ENCODE results near the gene SCP2. TPM values are rescaled to one million over a fixed set of nuclear protein-coding genes. Genes with fewer than 3 reads are reported as not detected.

SCP2 gene
- total RNA-seq, 1 experiment from 2014 or later, result 97.5 TPM

DNA sequence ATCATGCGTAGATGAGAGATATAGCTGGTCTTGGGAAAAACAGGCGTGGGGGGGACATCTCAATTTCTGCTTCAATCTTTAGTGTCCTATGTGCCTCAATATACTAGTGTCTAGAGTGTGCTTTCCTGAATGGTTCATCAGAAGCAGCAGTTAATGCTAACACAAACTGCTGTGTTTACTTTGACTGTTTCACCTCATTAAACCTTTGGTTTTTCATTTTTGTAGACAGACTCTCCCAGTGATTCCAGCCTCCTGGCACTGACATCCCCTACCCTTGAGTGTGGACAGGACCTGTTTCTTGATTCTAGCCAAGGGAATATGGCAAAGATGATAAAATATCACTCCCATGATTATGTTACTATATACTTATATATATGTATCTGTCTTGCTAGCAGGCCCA lies 46.9 kb upstream of the SCP2 start:
- Histone ChIP-seq H3K27me3 (ENCODE audit: low read length) (no peaks in the 10 kb centered on the region), H3F3A (ENCODE audit: low read length, unreplicated experiment) (no peaks in the 10 kb centered on the region), H3K36me3 (ENCODE audit: low read depth, low read length) (no peaks in the 10 kb centered on the region), H3K4me2 (ENCODE audit: low read length) (no peak overlapping the region), H2AFZ (ENCODE audit: low read length) (no peak overlapping the region), H3K9me3 (ENCODE audit: low read length) (no peaks in the 10 kb centered on the region), H3K9ac (ENCODE audit: low read length) (no peak overlapping the region), H3K4me3 (ENCODE audit: low read length) (no peak overlapping the region), H3K9me2 (replicated peaks; ENCODE audit: low read length) (no peaks in the 10 kb centered on the region), H3K79me2 (ENCODE audit: low read length) (no peaks in the 10 kb centered on the region), H3K27ac (ENCODE audit: low read length) (no peak overlapping the region), H4K20me1 (ENCODE audit: low read length) (no peaks in the 10 kb centered on the region), H3K4me1 (ENCODE audit: insufficient read depth, low read length) (no peaks in the 10 kb centered on the region)
- ATAC-seq, result peak; percentile 88
- BruUV-seq (replicated peaks), result no TSS peak
- DNase-seq, result peak; percentile 10
- TF ChIP-seq CTCF (conservative IDR thresholded peaks at IDR 0.05; ENCODE audit: low read depth, low read length) (no peak), EZH2phosphoT487 (IDR thresholded peaks at IDR 0.05; ENCODE audit: borderline replicate concordance, low read length) (no peak), EZH2 (IDR thresholded peaks at IDR 0.05; ENCODE audit: low read length, unreplicated experiment) (no peak)
- CTCF ChIA-PET, result no interaction called here
- POLR2A ChIA-PET (ENCODE audit: unreplicated experiment), result no interaction called here
- intact Hi-C loops (cut with micrococcal nuclease), result no loop called here

- ATAC-seq, result no peak
- no peaks in the 10 kb centered on the region for H3K27me3 ChIP-seq (ENCODE audit: low read length)
- no peak overlapping the region for H2AFZ ChIP-seq (ENCODE audit: low read length)
- H3K9me3 ChIP-seq (ENCODE audit: low read length), result no peaks in the 10 kb centered on the region
- BruUV-seq (replicated peaks), result no TSS peak
- H3F3A ChIP-seq (ENCODE audit: low read length, unreplicated experiment), result no peaks in the 10 kb centered on the region
- H3K27ac ChIP-seq (ENCODE audit: low read length), result no peak overlapping the region
- no peaks in the 10 kb centered on the region for H3K79me2 ChIP-seq (ENCODE audit: low read length)
- H3K9ac ChIP-seq (ENCODE audit: low read length), result no peak overlapping the region
- H3K36me3 ChIP-seq (ENCODE audit: low read depth, low read length), result no peaks in the 10 kb centered on the region
- H3K4me2 ChIP-seq (ENCODE audit: low read length), result no peak overlapping the region
- CTCF ChIA-PET, result no interaction called here
- no peak overlapping the region for H3K4me3 ChIP-seq (ENCODE audit: low read length)
- POLR2A ChIA-PET (ENCODE audit: unreplicated experiment), result interaction anchor here (0.6 kb wide), 1 partner anchor 1379 kb away, joined by 3 read pairs; no protein-coding TSS in a partner anchor
- TF ChIP-seq CTCF (conservative IDR thresholded peaks at IDR 0.05; ENCODE audit: low read depth, low read length) (no peak), EZH2phosphoT487 (IDR thresholded peaks at IDR 0.05; ENCODE audit: borderline replicate concordance, low read length) (no peak), EZH2 (IDR thresholded peaks at IDR 0.05; ENCODE audit: low read length, unreplicated experiment) (no peak)
- no peaks in the 10 kb centered on the region for H3K9me2 ChIP-seq (replicated peaks; ENCODE audit: low read length)
- no peaks in the 10 kb centered on the region for H3K4me1 ChIP-seq (ENCODE audit: insufficient read depth, low read length)
- no peak for DNase-seq
- no peaks in the 10 kb centered on the region for H4K20me1 ChIP-seq (ENCODE audit: low read length)
- intact Hi-C loops (cut with micrococcal nuclease), result no loop called here
These were observed 39.6 kb upstream of the SCP2 start for GRCh38 chr1:52887483-52887882.

GRCh38 chr1:52892424-52893215 lies 34.5 kb upstream of the SCP2 start:
- TF ChIP-seq CTCF (conservative IDR thresholded peaks at IDR 0.05; ENCODE audit: low read depth, low read length) (no peak), EZH2 (IDR thresholded peaks at IDR 0.05; ENCODE audit: low read length, unreplicated experiment) (no peak), EZH2phosphoT487 (IDR thresholded peaks at IDR 0.05; ENCODE audit: borderline replicate concordance, low read length) (no peak)
- Histone ChIP-seq H2AFZ (ENCODE audit: low read length) (no peak overlapping the region), H3K4me1 (ENCODE audit: insufficient read depth, low read length) (peaks cover 6% of the 10 kb centered on the region), H3K9me3 (ENCODE audit: low read length) (no peaks in the 10 kb centered on the region), H3K79me2 (ENCODE audit: low read length) (no peaks in the 10 kb centered on the region), H4K20me1 (ENCODE audit: low read length) (no peaks in the 10 kb centered on the region), H3K36me3 (ENCODE audit: low read depth, low read length) (no peaks in the 10 kb centered on the region), H3K4me3 (ENCODE audit: low read length) (no peak overlapping the region), H3F3A (ENCODE audit: low read length, unreplicated experiment) (no peaks in the 10 kb centered on the region), H3K27me3 (ENCODE audit: low read length) (no peaks in the 10 kb centered on the region), H3K9ac (ENCODE audit: low read length) (no peak overlapping the region), H3K4me2 (ENCODE audit: low read length) (no peak overlapping the region), H3K9me2 (replicated peaks; ENCODE audit: low read length) (no peaks in the 10 kb centered on the region), H3K27ac (ENCODE audit: low read length) (no peak overlapping the region)
- ChIA-PET POLR2A (ENCODE audit: unreplicated experiment) (no interaction called here), CTCF (no interaction called here)
- intact Hi-C loops (cut with micrococcal nuclease), result no loop called here
- ATAC-seq (no peak), DNase-seq (no peak)
- BruUV-seq (replicated peaks), result no TSS peak

Measured in PC-3 (cell line).